GM20000 (cell line): ENCODE measurements around the gene AFDN.
"Not testable (repeated sequence)": the region's sequence is repeated elsewhere in the genome, so short reads cannot be mapped to it uniquely, and the experiment has no call there.

Experiments
- DNase-seq: peaks from one replicate; pipeline ENCODE4 v3.0.0; 2012; ENCODE audit warnings: low spot score
- TF ChIP-seq, protein P1 (sequence below): IDR thresholded peaks from 2 replicates; pipeline ENCODE4 v1.5.1; 2012; ENCODE audit warnings: mild to moderate bottlenecking, control low read depth; ENCODE audit errors: extremely low read depth, missing control alignments

Gene AFDN

DNA sequence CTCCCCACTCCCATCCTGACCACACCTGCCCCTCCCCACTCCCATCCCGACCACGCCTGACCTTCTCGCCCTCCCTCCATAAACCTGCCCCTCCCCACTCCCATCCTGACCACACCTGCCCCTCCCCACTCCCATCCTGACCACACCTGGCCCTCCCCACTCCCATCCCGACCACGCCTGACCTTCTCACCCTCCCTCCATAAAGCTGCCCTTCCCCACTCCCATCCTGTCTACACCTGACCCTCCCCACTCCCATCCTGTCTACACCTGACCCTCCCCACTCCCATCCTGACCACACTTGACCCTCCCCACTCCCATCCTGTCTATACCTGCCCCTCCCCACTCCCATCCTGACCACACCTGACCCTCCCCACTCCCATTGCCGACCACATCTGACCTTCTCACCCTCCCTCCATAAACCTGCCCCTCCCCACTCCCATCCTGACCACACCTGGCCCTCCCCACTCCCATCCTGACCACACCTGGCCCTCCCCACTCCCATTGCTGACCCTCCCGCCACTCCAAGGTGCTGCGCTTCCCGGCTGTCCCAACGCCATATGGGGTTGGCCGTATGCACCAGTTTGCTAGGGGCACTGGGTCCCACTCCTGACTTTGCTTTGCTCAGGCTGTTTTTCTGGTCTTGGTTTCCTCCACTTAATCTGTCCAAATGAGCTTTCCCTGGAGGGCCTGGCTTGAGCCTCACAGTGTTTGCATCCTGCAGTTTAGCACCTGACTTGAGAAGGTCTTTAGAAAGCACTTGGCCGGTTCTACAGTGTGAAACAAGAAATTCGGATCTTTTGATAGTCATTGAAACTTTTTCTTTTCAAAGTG, 173.7 kb downstream of the AFDN start:
- no peak for DNase-seq
- TF ChIP-seq, protein P1, sequence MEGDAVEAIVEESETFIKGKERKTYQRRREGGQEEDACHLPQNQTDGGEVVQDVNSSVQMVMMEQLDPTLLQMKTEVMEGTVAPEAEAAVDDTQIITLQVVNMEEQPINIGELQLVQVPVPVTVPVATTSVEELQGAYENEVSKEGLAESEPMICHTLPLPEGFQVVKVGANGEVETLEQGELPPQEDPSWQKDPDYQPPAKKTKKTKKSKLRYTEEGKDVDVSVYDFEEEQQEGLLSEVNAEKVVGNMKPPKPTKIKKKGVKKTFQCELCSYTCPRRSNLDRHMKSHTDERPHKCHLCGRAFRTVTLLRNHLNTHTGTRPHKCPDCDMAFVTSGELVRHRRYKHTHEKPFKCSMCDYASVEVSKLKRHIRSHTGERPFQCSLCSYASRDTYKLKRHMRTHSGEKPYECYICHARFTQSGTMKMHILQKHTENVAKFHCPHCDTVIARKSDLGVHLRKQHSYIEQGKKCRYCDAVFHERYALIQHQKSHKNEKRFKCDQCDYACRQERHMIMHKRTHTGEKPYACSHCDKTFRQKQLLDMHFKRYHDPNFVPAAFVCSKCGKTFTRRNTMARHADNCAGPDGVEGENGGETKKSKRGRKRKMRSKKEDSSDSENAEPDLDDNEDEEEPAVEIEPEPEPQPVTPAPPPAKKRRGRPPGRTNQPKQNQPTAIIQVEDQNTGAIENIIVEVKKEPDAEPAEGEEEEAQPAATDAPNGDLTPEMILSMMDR, result no peak

- TF ChIP-seq, protein P1, result no peak
- no peak for DNase-seq
These were observed 174.3 kb downstream of the AFDN start for GRCh38 chr6:168001029-168001332.

DNA sequence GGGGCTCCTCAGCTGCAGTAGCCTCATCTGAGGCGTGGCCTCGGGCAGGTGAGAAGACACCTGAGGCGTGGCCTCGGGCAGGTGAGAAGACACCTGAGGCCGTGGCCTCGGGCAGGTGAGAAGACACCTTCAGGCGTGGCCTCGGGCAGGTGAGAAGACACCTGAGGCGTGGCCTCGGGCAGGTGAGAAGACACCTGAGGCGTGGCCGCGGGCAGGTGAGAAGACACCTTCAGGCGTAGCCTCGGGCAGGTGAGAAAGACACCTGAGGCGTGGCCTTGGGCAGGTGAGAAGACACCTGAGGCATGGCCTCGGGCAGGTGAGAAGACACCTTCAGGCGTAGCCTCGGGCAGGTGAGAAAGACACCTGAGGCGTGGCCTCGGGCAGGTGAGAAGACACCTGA, 174.8 kb downstream of the AFDN start:
- DNase-seq, result not testable (repeated sequence)

GRCh38 chr6:168002804-168003203, 176.1 kb downstream of the AFDN start:
- TF ChIP-seq, protein P1, result no peak
- no peak for DNase-seq

- DNase-seq, result no peak
- TF ChIP-seq, protein P1, result no peak
These were observed 177.3 kb downstream of the AFDN start for GRCh38 chr6:168004023-168004422.

DNA sequence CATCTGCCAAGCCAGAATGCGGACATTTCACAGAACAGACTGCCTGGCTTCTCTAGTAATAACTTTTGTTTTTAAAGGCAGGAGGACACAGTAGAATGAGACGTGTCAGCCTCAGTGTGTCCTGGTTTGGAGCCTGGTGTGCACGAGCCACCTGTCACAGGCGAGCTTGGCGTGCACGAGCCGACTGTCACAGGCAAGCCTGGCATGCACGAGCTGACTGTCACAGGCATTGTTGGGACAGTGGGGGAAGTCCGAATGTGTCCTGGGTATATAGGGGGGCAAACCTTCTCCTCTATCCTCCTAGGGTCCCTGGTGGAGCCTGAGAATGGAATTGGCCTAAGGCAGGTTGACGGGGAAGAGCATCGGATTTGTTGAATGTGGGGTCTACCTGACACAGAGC, 178.2 kb downstream of the AFDN start:
- DNase-seq, result no peak
- TF ChIP-seq, protein P1, result no peak

DNA sequence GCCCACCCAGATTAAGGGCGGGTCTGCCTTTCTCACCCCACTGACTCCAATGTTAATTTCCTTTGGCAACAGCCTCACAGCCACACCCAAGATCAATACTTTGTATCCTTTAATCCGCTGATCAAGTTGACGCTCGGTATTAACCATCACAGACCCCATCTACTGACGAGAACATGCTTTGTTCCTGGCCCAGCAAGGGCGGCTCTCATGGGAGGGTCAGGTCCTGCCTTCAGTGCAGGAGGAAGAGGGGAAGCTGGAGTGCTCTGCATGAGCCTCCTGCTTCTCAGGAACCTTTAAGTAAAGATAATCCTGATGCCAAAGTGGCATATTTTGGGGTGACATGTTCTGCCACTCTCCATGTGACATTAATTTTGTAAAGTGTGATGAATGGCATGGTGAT, 179.1 kb downstream of the AFDN start:
- DNase-seq, result no peak
- TF ChIP-seq, protein P1, result no peak
